GM12878 (cell line): ENCODE measurements around the gene NASP. TPM values are rescaled to one million over a fixed set of nuclear protein-coding genes. Genes with fewer than 3 reads are reported as not detected.

Experiments used
- E2F4 ChIP-seq: IDR thresholded peaks from 2 replicates; pipeline ENCODE4 v1.6.1; 2012; ENCODE audit warnings: low read depth, low read length, improper control_type of control experiment
- EED ChIP-seq: sonication (generic); IDR thresholded peaks from 2 replicates; pipeline ENCODE4 v1.6.1; 2016; ENCODE audit warnings: antibody characterized with exemption, low read depth
- HCFC1 ChIP-seq: fragments of 150-350 bp; IDR thresholded peaks from 2 replicates; pipeline ENCODE4 v1.6.1; 2014; ENCODE audit warnings: low read length
- HDAC6 ChIP-seq: fragments of 200-600 bp; sonication (generic); IDR thresholded peaks from one replicate; pipeline ENCODE4 v1.8.0; 2017; ENCODE audit warnings: antibody characterized with exemption; ENCODE audit not compliant: unreplicated experiment
- IKZF1 ChIP-seq: fragments of 450-650 bp; conservative IDR thresholded peaks from 2 replicates; pipeline ENCODE4 v1.6.1; 2017; ENCODE audit warnings: antibody characterized with exemption, mild to moderate bottlenecking
- IRF4 ChIP-seq: IDR thresholded peaks from 2 replicates; pipeline ENCODE4 v1.6.1; 2011; ENCODE audit warnings: low read depth, low read length
- IRF5 ChIP-seq: fragments of 450-650 bp; IDR thresholded peaks from 2 replicates; pipeline ENCODE4 v1.6.1; 2017; ENCODE audit warnings: borderline replicate concordance
- JUNB ChIP-seq: IDR thresholded peaks from 2 replicates; pipeline ENCODE4 v1.6.1; 2016; ENCODE audit warnings: antibody characterized with exemption, mild to moderate bottlenecking
- KAT2A ChIP-seq: conservative IDR thresholded peaks from 2 replicates; pipeline ENCODE4 v1.6.1; 2011; ENCODE audit warnings: low read depth, low read length; ENCODE audit not compliant: control insufficient read depth
- KDM1A ChIP-seq: fragments of 200-600 bp; sonication (generic); IDR thresholded peaks from 2 replicates; pipeline ENCODE4 v1.6.1; 2016; ENCODE audit warnings: borderline replicate concordance
- LARP7 ChIP-seq: fragments of 450-650 bp; IDR thresholded peaks from 2 replicates; pipeline ENCODE4 v1.6.1; 2017; ENCODE audit warnings: mild to moderate bottlenecking
- MEF2B ChIP-seq: fragments of 450-650 bp; IDR thresholded peaks from 2 replicates; pipeline ENCODE4 v1.6.1; 2018; ENCODE audit warnings: mild to moderate bottlenecking, moderate library complexity; ENCODE audit not compliant: partially characterized antibody, poor library complexity, severe bottlenecking
- MYC ChIP-seq: IDR thresholded peaks from 2 replicates; pipeline ENCODE4 v1.6.1; 2011; ENCODE audit warnings: mild to moderate bottlenecking, low read length, moderate library complexity, inconsistent platforms; ENCODE audit not compliant: insufficient read depth, insufficient replicate concordance, insufficient read length, severe bottlenecking
- NR2F1 ChIP-seq: fragments of 450-650 bp; conservative IDR thresholded peaks from 2 replicates; pipeline ENCODE4 v1.6.1; 2017; ENCODE audit warnings: mild to moderate bottlenecking
- POLR2AphosphoS5 ChIP-seq: IDR thresholded peaks from 2 replicates; pipeline ENCODE4 v1.6.1; 2011; ENCODE audit warnings: mild to moderate bottlenecking, low read length, inconsistent platforms
- SIN3A ChIP-seq: IDR thresholded peaks from 2 replicates; pipeline ENCODE4 v1.6.1; 2012; ENCODE audit warnings: low read depth, low read length, improper control_type of control experiment
- SP1 ChIP-seq: IDR thresholded peaks from one replicate; pipeline ENCODE4 v1.6.1; 2011; ENCODE audit warnings: low read depth, low read length
- SREBF1 ChIP-seq: IDR thresholded peaks from 2 replicates; pipeline ENCODE4 v1.6.1; 2012; ENCODE audit warnings: mild to moderate bottlenecking, low read length
- YY1 ChIP-seq: IDR thresholded peaks from 2 replicates; pipeline ENCODE4 v1.6.1; 2011; ENCODE audit warnings: low read depth, mild to moderate bottlenecking, low read length
- ZBTB11 ChIP-seq: fragments of 450-650 bp; formaldehyde crosslinking; IDR thresholded peaks from 2 replicates; pipeline ENCODE4 v1.5.0; 2022; ENCODE audit warnings: mild to moderate bottlenecking, missing genetic modification characterization
- ZBTB4 ChIP-seq: fragments of 450-650 bp; formaldehyde crosslinking; IDR thresholded peaks from 2 replicates; pipeline ENCODE4 v1.4.0; 2022; ENCODE audit warnings: mild to moderate bottlenecking, moderate library complexity
- ZNF24 ChIP-seq: fragments of 450-650 bp; IDR thresholded peaks from 2 replicates; pipeline ENCODE4 v1.6.1; 2017; ENCODE audit warnings: antibody characterized with exemption, mild to moderate bottlenecking
- ZNF384 ChIP-seq: IDR thresholded peaks from 2 replicates; pipeline ENCODE4 v1.6.1; 2012; ENCODE audit warnings: low read depth, mild to moderate bottlenecking, low read length, improper control_type of control experiment, borderline replicate concordance
- ZNF622 ChIP-seq: fragments of 450-650 bp; IDR thresholded peaks from 2 replicates; pipeline ENCODE4 v1.6.1; 2017; ENCODE audit warnings: mild to moderate bottlenecking, inconsistent platforms
- polyA plus RNA-seq, 11 experiments: library from polyadenylated mRNA; depleted of rRNA in 4 of 11; unstranded in 6 of 11; stranded (reverse) in 5 of 11; fragments of >200 nt; fragmentation: Nextera tagmentation in 4 of 11; fragmentation: Illumina TruSeq in 1 of 11; extraction: Ambion mirVana in 4 of 11; extraction: Trizol in 1 of 11; gene quantifications; 1 replicate in 1 of 11; 2 replicates in 10 of 11; pipeline versions ENCODE4 v1.2.1 to v1.2.3, GENCODE V29; 2011 to 2016; ENCODE audit warnings: inconsistent platforms in 2 of 11, missing spikeins in 2 of 11, low read depth in 1 of 11
- total RNA-seq, 4 experiments: library from RNA; depleted of rRNA in 3 of 4; stranded (reverse); fragments of >200 nt in 3 of 4; fragmentation: Illumina TruSeq in 1 of 4; extraction: Trizol in 1 of 4; gene quantifications; 2 replicates each; pipeline versions ENCODE4 v1.2.1 to v1.2.3, GENCODE V29; 2013 to 2021

NASP gene
- total and polyA plus RNA-seq, 10 of the 15 experiments (the other 5 are each of a cell fraction or from before 2014, with no cell fraction given): 111 to 321 (median 205) TPM

- TF ChIP-seq MYC (no peak), IKZF1 (no peak), E2F4 (no peak), LARP7 (no peak), IRF5 (no peak), ZNF24 (no peak), EED (peak; percentile 49; the same call in 1 of the 2 replicates), MEF2B (no peak), ZNF622 (no peak), IRF4 (no peak), ZBTB11 (CRISPR knock-in tag) (no peak), ZNF384 (no peak), SREBF1 (no peak), POLR2AphosphoS5 (no peak), JUNB (peak; percentile 52; the same call in 1 of the 2 replicates), KDM1A (no peak), SIN3A (no peak), HDAC6 (no peak), KAT2A (no peak), SP1 (no peak), ZBTB4 (CRISPR knock-in tag) (no peak), HCFC1 (no peak), YY1 (no peak), NR2F1 (no peak)
Observed at GRCh38 chr1:45545553-45546310, 38.1 kb upstream of the NASP start (continued).
